GM12878 (cell line): ENCODE results near the gene NMRK2. TPM values are rescaled to one million over a fixed set of nuclear protein-coding genes. Genes with fewer than 3 reads are reported as not detected.

Source experiments
- ATAC-seq: fragments of 200-7000 bp; cut with Tn5 transposase; 3 replicates; pipeline ENCODE4 v1.9.1; 2020; ENCODE audit warnings: mild to moderate bottlenecking, moderate library complexity
- BruUV-seq: library from RNA; stranded (reverse); fragments of 400-500 nt; replicated peaks from 2 replicates; lab custom pipeline; 2021; lab: Mats Ljungman, UMichigan
- CTCF ChIA-PET: fragments of 300-600 bp; sonication (Branson Sonifier 250); formaldehyde crosslinking; extraction: SDS; loops from one replicate; lab custom pipeline; 2021; ENCODE audit warnings: inconsistent platforms; lab: Yijun Ruan, JAX
- POLR2A ChIA-PET: fragments of 350-600 bp; formaldehyde crosslinking; extraction: SDS; loops from one replicate; lab custom pipeline; 2021; ENCODE audit warnings: inconsistent platforms; lab: Charles Lee
- RAD21 ChIA-PET: fragments of 300-600 bp; sonication (Branson Sonifier 250); formaldehyde crosslinking; loops from one replicate; lab custom pipeline; 2023; ENCODE audit warnings: antibody characterized with exemption; ENCODE audit not compliant: unreplicated experiment; lab: Charles Lee
- SMC1A ChIA-PET: fragments of 300-600 bp; sonication (Branson Sonifier 250); formaldehyde crosslinking; loops from one replicate; lab custom pipeline; 2023; ENCODE audit not compliant: unreplicated experiment, uncharacterized antibody; lab: Charles Lee
- DNase-seq: peaks from one replicate; pipeline ENCODE4 v3.0.0-alpha.2; 2011; ENCODE audit warnings: low read depth, low spot score
- FAIRE-seq: peaks from 3 replicates; lab custom pipeline; 2011; peaks lifted over from hg19 to GRCh38; lab: Jason Lieb, UNC
- H2AFZ ChIP-seq: 2 replicates; pipeline ENCODE4 v1.6.0; 2011; ENCODE audit warnings: low read depth, low read length, control low read depth; ENCODE audit not compliant: control insufficient read depth
- H3K27ac ChIP-seq: 2 replicates; pipeline ENCODE4 v1.5.1; 2011; ENCODE audit warnings: control low read depth; ENCODE audit not compliant: control insufficient read depth, insufficient read depth
- H3K27me3 ChIP-seq, 2 experiments: replicated peaks in 1 of 2; 2 replicates each; pipeline versions ENCODE4 v1.6.0 to v1.6.1; 2011; ENCODE audit warnings: low read length in 1 of 2; ENCODE audit not compliant: control insufficient read depth in 2 of 2, insufficient read depth in 2 of 2
- H3K36me3 ChIP-seq, 2 experiments: 2 replicates each; pipeline ENCODE4 v1.5.1; 2011; ENCODE audit warnings: low read length in 1 of 2; ENCODE audit not compliant: control insufficient read depth in 2 of 2, insufficient read depth in 2 of 2
- H3K4me1 ChIP-seq: 2 replicates; pipeline ENCODE4 v1.6.1; 2011; ENCODE audit warnings: mild to moderate bottlenecking, low read length, moderate library complexity, mixed read lengths; ENCODE audit not compliant: control insufficient read depth, insufficient read depth
- H3K4me2 ChIP-seq: 2 replicates; pipeline ENCODE4 v1.6.0; 2011; ENCODE audit warnings: control low read depth; ENCODE audit not compliant: control insufficient read depth, insufficient read depth
- H3K4me3 ChIP-seq: fragments of 200-600 bp; sonication (generic); 2 replicates; pipeline ENCODE4 v1.5.1; 2016
- H3K79me2 ChIP-seq: 2 replicates; pipeline ENCODE4 v1.6.0; 2011; ENCODE audit warnings: low read length; ENCODE audit not compliant: control insufficient read depth, insufficient read depth
- H3K9ac ChIP-seq: 2 replicates; pipeline ENCODE4 v1.8.0; 2011; ENCODE audit warnings: low read length, control low read depth, mixed read lengths; ENCODE audit not compliant: control insufficient read depth, insufficient read depth
- H3K9me3 ChIP-seq: replicated peaks from 3 replicates; pipeline ENCODE4 v1.5.1; 2011; ENCODE audit warnings: mild to moderate bottlenecking, low read length; ENCODE audit not compliant: control insufficient read depth, insufficient read depth
- H4K20me1 ChIP-seq: 2 replicates; pipeline ENCODE4 v1.6.0; 2011; ENCODE audit not compliant: control insufficient read depth, insufficient read depth
- CHD4 ChIP-seq: fragments of 200-600 bp; sonication (generic); IDR thresholded peaks from 2 replicates; pipeline ENCODE4 v1.6.1; 2016; ENCODE audit warnings: mild to moderate bottlenecking
- EP300 ChIP-seq, 2 experiments: fragments of 150-350 bp in 1 of 2; IDR thresholded peaks; 2 replicates each; pipeline ENCODE4 v1.6.1; 2011 to 2012; ENCODE audit warnings: low read depth in 2 of 2, low read length in 2 of 2, borderline replicate concordance in 1 of 2, improper control_type of control experiment in 1 of 2, inconsistent platforms in 1 of 2; ENCODE audit not compliant: control insufficient read depth in 1 of 2
- FOS ChIP-seq: IDR thresholded peaks from 3 replicates; pipeline ENCODE4 v1.6.1; 2011; ENCODE audit warnings: borderline replicate concordance; ENCODE audit not compliant: insufficient read length; ENCODE audit errors: extremely low read depth
- FOXK2 ChIP-seq: fragments of 450-650 bp; IDR thresholded peaks from 2 replicates; pipeline ENCODE4 v1.6.1; 2017; ENCODE audit warnings: mild to moderate bottlenecking, moderate library complexity
- KLF5 ChIP-seq: fragments of 450-650 bp; IDR thresholded peaks from 2 replicates; pipeline ENCODE4 v1.6.1; 2014; ENCODE audit warnings: mild to moderate bottlenecking; ENCODE audit not compliant: partially characterized antibody
- NBN ChIP-seq: fragments of 450-650 bp; IDR thresholded peaks from 2 replicates; pipeline ENCODE4 v1.6.1; 2016
- NR2C2 ChIP-seq: IDR thresholded peaks from 2 replicates; pipeline ENCODE4 v1.6.1; 2011; ENCODE audit warnings: borderline replicate concordance, low read depth; ENCODE audit not compliant: control insufficient read depth, insufficient read length
- PAX5 ChIP-seq: IDR thresholded peaks from 2 replicates; pipeline ENCODE4 v1.6.1; 2011; ENCODE audit warnings: low read depth, low read length, borderline replicate concordance
- RB1 ChIP-seq: fragments of 450-650 bp; formaldehyde crosslinking; IDR thresholded peaks from 2 replicates; pipeline ENCODE4 v1.6.1; 2017; ENCODE audit warnings: mild to moderate bottlenecking, borderline replicate concordance
- RELA ChIP-seq: fragments of 450-650 bp; IDR thresholded peaks from 2 replicates; pipeline ENCODE4 v1.8.0; 2014; ENCODE audit warnings: borderline replicate concordance; ENCODE audit not compliant: partially characterized antibody
- TCF3 ChIP-seq: IDR thresholded peaks from 2 replicates; pipeline ENCODE4 v1.6.1; 2012; ENCODE audit warnings: low read depth, mild to moderate bottlenecking, low read length, borderline replicate concordance; ENCODE audit not compliant: insufficient read depth
- YY1 ChIP-seq: IDR thresholded peaks from 2 replicates; pipeline ENCODE4 v1.6.1; 2011; ENCODE audit warnings: low read depth, mild to moderate bottlenecking, low read length
- ZZZ3 ChIP-seq: IDR thresholded peaks from 2 replicates; pipeline ENCODE4 v1.6.1; 2011; ENCODE audit warnings: low read depth; ENCODE audit not compliant: control insufficient read depth, insufficient read length
- WGBS: methylation state at CpG from one replicate; pipeline ENCODE4 v1.1.6; 2016; ENCODE audit warnings: low lambda C conversion rate; ENCODE audit not compliant: insufficient replicate concordance, insufficient coverage; ENCODE audit errors: missing lambda C conversion rate; 5-methylcytosine and 5-hydroxymethylcytosine counted together
- in situ Hi-C: fragments of 300-500 bp; cut with MboI; formaldehyde crosslinking; loops from 9 replicates; pipeline ENCODE4 v1.14.3; 2018; ENCODE audit warnings: mixed read lengths
- intact Hi-C: fragments of 100-400 bp; cut with micrococcal nuclease; formaldehyde crosslinking; loops from one replicate; pipeline ENCODE4 v1.14.2; 2022; ENCODE audit not compliant: unreplicated experiment
- polyA plus RNA-seq, 11 experiments: library from polyadenylated mRNA; depleted of rRNA in 4 of 11; unstranded in 6 of 11; stranded (reverse) in 5 of 11; fragments of >200 nt; fragmentation: Nextera tagmentation in 4 of 11; fragmentation: Illumina TruSeq in 1 of 11; extraction: Ambion mirVana in 4 of 11; extraction: Trizol in 1 of 11; gene quantifications; 1 replicate in 1 of 11; 2 replicates in 10 of 11; pipeline versions ENCODE4 v1.2.1 to v1.2.3, GENCODE V29; 2011 to 2016; ENCODE audit warnings: inconsistent platforms in 2 of 11, missing spikeins in 2 of 11, low read depth in 1 of 11
- total RNA-seq, 4 experiments: library from RNA; depleted of rRNA in 3 of 4; stranded (reverse); fragments of >200 nt in 3 of 4; fragmentation: Illumina TruSeq in 1 of 4; extraction: Trizol in 1 of 4; gene quantifications; 2 replicates each; pipeline versions ENCODE4 v1.2.1 to v1.2.3, GENCODE V29; 2013 to 2021
- TF ChIP-seq, protein P1 (sequence below): fragments of 450-650 bp; IDR thresholded peaks from 2 replicates; pipeline ENCODE4 v1.6.1; 2016; ENCODE audit warnings: mild to moderate bottlenecking
- TF ChIP-seq, protein P2 (sequence below): IDR thresholded peaks from 2 replicates; pipeline ENCODE4 v1.6.1; 2011; ENCODE audit warnings: borderline replicate concordance, low read depth, mild to moderate bottlenecking, moderate library complexity, low read length; ENCODE audit not compliant: insufficient read depth, poor library complexity, severe bottlenecking
- TF ChIP-seq, protein P3 (sequence below): IDR thresholded peaks from 2 replicates; pipeline ENCODE4 v1.6.1; 2012; ENCODE audit warnings: low read depth, low read length, improper control_type of control experiment
- TF ChIP-seq, protein P4 (sequence below), 3 experiments: IDR thresholded peaks in 2 of 3; conservative IDR thresholded peaks in 1 of 3; 2 replicates each; pipeline ENCODE4 v1.5.1; 2011; ENCODE audit warnings: low read depth in 3 of 3, low read length in 3 of 3, mild to moderate bottlenecking in 3 of 3, control low read depth in 2 of 3, moderate library complexity in 2 of 3, inconsistent platforms in 1 of 3, mixed read lengths in 1 of 3; ENCODE audit not compliant: control insufficient read depth in 2 of 3, insufficient read depth in 1 of 3; ENCODE audit errors: extremely low read depth in 1 of 3

Gene NMRK2
- total and polyA plus RNA-seq, 10 of the 15 experiments (the other 5 are each of a cell fraction or from before 2014, with no cell fraction given) = 0.14 to 0.15 TPM; not detected in 8

DNA sequence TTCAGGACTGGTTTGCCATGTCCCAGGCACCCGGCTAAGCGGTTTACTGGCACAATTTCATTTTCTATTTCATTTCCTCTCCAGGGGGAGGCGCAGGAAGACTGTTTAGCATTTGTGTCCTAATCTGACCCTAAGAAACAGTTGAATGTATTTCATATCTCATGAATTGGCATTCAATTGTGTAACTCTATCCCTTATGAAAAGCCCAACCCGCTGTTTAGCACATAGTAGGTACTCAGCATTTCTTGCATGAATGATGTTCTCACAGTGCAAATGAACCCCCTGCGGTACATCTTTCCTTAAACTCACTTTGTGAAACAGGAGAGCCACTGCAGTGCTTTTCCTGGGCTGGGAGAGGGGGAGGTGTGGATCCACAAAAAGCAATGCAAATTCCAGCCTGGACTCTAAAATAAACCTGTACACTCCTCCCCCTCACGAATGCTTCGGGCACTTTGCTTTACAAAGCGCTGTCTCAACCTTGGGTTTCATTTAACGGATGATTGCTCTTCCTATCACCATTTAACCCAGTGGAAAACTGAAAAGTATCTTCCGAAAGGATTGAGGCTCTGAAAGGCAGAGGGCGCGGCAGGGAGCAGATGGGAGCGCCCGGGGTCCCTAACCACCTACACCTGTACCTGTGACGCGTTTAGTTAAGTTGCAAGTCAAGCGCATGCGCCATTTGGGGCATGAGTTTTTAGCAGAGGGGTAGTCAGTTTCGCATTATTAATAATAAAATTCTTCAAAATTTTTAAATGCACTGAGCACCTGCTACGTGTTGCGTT lies 53.6 kb downstream of the NMRK2 start:
- Histone ChIP-seq H3K4me1 (peaks cover 21% of the 10 kb centered on the region), H3K27me3 (no peaks in the 10 kb centered on the region), H3K9ac (peak overlapping the region; percentile 60; the same call in 1 of the 2 replicates), H4K20me1 (peaks cover 25% of the 10 kb centered on the region), H3K27ac (peak overlapping the region; percentile 64), H3K4me2 (peak overlapping the region; percentile 99), H3K79me2 (peaks cover 40% of the 10 kb centered on the region), H3K9me3 (no peaks in the 10 kb centered on the region), H3K4me3 (peak overlapping the region; percentile 97), H3K36me3 (peaks cover 24 to 27% of the 10 kb centered on the region in 2 experiments), H2AFZ (peak overlapping the region; percentile 76)
- intact Hi-C loops = loop anchor here (1.0 to 5.0 kb wide), 6 partner anchors 81 to 416 kb away; partner anchors contain the start of genes CHAF1A, MAP2K2, SH3GL1 and ZBTB7A
- 2% methylated on average over 21 of the region's 21 CpGs for WGBS
- DNase-seq (peak; percentile 56), FAIRE-seq (peak; percentile 77), ATAC-seq (peak; percentile 57)
- ChIA-PET RAD21 (interaction anchor here (0.6 to 1.6 kb wide), 10 partner anchors 9 to 802 kb away, joined by 3 to 13 read pairs (median 4); partner anchors contain the start of gene DAPK3), CTCF (interaction anchor here (0.8 to 4.8 kb wide), 18 partner anchors 14 to 243 kb away, joined by 3 to 66 read pairs (median 6); partner anchors contain the start of genes CREB3L3, DAPK3, EBI3 and MRPL54), SMC1A (interaction anchor here (1.0 to 1.8 kb wide), 13 partner anchors 10 to 225 kb away, joined by 3 to 9 read pairs (median 5); partner anchors contain the start of genes APBA3 and DAPK3), POLR2A (interaction anchor here (0.8 to 2.0 kb wide), 10 partner anchors 15 to 246 kb away, joined by 3 to 12 read pairs (median 6); partner anchors contain the start of genes CREB3L3 and DAPK3)
- in situ Hi-C loops = loop anchor here (5.0 kb wide), 1 partner anchor 196 kb away; the partner anchor contains the start of genes ANKRD24 and SIRT6
- no TSS peak for BruUV-seq
- TF ChIP-seq NR2C2 = no peak
- TF ChIP-seq NBN = no peak
- no peak for TF ChIP-seq FOS
- TF ChIP-seq, protein P1, sequence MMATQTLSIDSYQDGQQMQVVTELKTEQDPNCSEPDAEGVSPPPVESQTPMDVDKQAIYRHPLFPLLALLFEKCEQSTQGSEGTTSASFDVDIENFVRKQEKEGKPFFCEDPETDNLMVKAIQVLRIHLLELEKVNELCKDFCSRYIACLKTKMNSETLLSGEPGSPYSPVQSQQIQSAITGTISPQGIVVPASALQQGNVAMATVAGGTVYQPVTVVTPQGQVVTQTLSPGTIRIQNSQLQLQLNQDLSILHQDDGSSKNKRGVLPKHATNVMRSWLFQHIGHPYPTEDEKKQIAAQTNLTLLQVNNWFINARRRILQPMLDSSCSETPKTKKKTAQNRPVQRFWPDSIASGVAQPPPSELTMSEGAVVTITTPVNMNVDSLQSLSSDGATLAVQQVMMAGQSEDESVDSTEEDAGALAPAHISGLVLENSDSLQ = no peak
- TF ChIP-seq RELA = no peak
- peak; percentile 4 to 38; a peak in 1 of 4 replicates for TF ChIP-seq EP300 (IDR thresholded peaks at IDR 0.05; ENCODE audit: borderline replicate concordance in 1 of 2, control insufficient read depth in 1 of 2, low read depth in 2 of 2, low read length in 2 of 2)
- TF ChIP-seq FOXK2 = no peak
- no peak for TF ChIP-seq TCF3
- TF ChIP-seq, protein P2, sequence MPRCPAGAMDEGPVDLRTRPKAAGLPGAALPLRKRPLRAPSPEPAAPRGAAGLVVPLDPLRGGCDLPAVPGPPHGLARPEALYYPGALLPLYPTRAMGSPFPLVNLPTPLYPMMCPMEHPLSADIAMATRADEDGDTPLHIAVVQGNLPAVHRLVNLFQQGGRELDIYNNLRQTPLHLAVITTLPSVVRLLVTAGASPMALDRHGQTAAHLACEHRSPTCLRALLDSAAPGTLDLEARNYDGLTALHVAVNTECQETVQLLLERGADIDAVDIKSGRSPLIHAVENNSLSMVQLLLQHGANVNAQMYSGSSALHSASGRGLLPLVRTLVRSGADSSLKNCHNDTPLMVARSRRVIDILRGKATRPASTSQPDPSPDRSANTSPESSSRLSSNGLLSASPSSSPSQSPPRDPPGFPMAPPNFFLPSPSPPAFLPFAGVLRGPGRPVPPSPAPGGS = no peak
- no peak for TF ChIP-seq ZZZ3
- TF ChIP-seq KLF5 = no peak
- TF ChIP-seq RB1 = 0 out of 2 replicates have a peak, but pooled peaks have one; percentile 41
- TF ChIP-seq CHD4 = no peak
- TF ChIP-seq, protein P3, sequence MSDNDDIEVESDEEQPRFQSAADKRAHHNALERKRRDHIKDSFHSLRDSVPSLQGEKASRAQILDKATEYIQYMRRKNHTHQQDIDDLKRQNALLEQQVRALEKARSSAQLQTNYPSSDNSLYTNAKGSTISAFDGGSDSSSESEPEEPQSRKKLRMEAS = no peak
- TF ChIP-seq YY1 = no peak
- no peak for TF ChIP-seq PAX5
- TF ChIP-seq, protein P4, sequence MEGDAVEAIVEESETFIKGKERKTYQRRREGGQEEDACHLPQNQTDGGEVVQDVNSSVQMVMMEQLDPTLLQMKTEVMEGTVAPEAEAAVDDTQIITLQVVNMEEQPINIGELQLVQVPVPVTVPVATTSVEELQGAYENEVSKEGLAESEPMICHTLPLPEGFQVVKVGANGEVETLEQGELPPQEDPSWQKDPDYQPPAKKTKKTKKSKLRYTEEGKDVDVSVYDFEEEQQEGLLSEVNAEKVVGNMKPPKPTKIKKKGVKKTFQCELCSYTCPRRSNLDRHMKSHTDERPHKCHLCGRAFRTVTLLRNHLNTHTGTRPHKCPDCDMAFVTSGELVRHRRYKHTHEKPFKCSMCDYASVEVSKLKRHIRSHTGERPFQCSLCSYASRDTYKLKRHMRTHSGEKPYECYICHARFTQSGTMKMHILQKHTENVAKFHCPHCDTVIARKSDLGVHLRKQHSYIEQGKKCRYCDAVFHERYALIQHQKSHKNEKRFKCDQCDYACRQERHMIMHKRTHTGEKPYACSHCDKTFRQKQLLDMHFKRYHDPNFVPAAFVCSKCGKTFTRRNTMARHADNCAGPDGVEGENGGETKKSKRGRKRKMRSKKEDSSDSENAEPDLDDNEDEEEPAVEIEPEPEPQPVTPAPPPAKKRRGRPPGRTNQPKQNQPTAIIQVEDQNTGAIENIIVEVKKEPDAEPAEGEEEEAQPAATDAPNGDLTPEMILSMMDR (IDR thresholded peaks at IDR 0.05 in 2 of 3, conservative IDR thresholded peaks at IDR 0.05 in 1 of 3; ENCODE audit: control insufficient read depth in 2 of 3, extremely low read depth in 1 of 3, insufficient read depth in 1 of 3, low read depth in 3 of 3, low read length in 3 of 3) = peak; percentile 45 to 85 (median 69); a peak in 5 of 6 replicates
